Progenitor cell of endocrine pancreas (in vitro differentiated cells): Measurements from ENCODE around the gene PYURF. TPM values are rescaled to one million over a fixed set of nuclear protein-coding genes. Genes with fewer than 3 reads are reported as not detected.
A peak's percentile ranks its signal among the peaks of the same experiment; 100 is the strongest.
"Not testable (repeated sequence)": the region's sequence is repeated elsewhere in the genome, so short reads cannot be mapped to it uniquely, and the experiment has no call there.

ENCODE experiments used
- DNase-seq: peaks from one replicate; pipeline ENCODE4 v3.0.0; 2021; ENCODE audit warnings: low spot score; ENCODE audit not compliant: unreplicated experiment
- H3K27ac Mint-ChIP-seq: 2 replicates; pipeline ENCODE4 v1.8.0; 2021; ENCODE audit warnings: mild to moderate bottlenecking, moderate library complexity, mixed read lengths
- H3K27me3 Mint-ChIP-seq: 2 replicates; pipeline ENCODE4 v1.8.0; 2021; ENCODE audit warnings: mixed read lengths
- H3K36me3 Mint-ChIP-seq: 2 replicates; pipeline ENCODE4 v1.8.0; 2022; ENCODE audit warnings: mixed read lengths; ENCODE audit not compliant: insufficient read depth
- H3K4me1 Mint-ChIP-seq: 2 replicates; pipeline ENCODE4 v1.8.0; 2021; ENCODE audit warnings: low read depth, mixed read lengths
- H3K4me3 Mint-ChIP-seq: 2 replicates; pipeline ENCODE4 v1.8.0; 2021; ENCODE audit warnings: low read depth, mild to moderate bottlenecking, moderate library complexity, mixed read lengths
- H3K9me3 Mint-ChIP-seq: 2 replicates; pipeline ENCODE4 v1.8.0; 2021; ENCODE audit warnings: low read depth, mixed read lengths
- CTCF ChIP-seq: fragments of 200-600 bp; sonication (generic); IDR thresholded peaks from one replicate; pipeline ENCODE4 v1.5.0; 2021; ENCODE audit warnings: antibody characterized with exemption, mild to moderate bottlenecking; ENCODE audit not compliant: unreplicated experiment
- long read RNA-seq: library from polyadenylated mRNA; unstranded; transcript quantifications from one replicate; pipeline ENCODE4 v2.0.0, GENCODE V29; 2020
- total RNA-seq: library from RNA; stranded (reverse); gene quantifications from 2 replicates; pipeline ENCODE4 v1.2.1, GENCODE V29; 2021

The PYURF gene
- total RNA-seq = 47.2 and 48.4 TPM in 2 replicates
- long read RNA-seq, transcript PYURF-201 (2 exons, 1,361 nt) = major isoform, 223 of 224 reads
- long read RNA-seq, partial matches to known transcripts = 0 of 224 reads
- long read RNA-seq, other reads (novel, unspliced or antisense) = 1 of 224 reads

DNA sequence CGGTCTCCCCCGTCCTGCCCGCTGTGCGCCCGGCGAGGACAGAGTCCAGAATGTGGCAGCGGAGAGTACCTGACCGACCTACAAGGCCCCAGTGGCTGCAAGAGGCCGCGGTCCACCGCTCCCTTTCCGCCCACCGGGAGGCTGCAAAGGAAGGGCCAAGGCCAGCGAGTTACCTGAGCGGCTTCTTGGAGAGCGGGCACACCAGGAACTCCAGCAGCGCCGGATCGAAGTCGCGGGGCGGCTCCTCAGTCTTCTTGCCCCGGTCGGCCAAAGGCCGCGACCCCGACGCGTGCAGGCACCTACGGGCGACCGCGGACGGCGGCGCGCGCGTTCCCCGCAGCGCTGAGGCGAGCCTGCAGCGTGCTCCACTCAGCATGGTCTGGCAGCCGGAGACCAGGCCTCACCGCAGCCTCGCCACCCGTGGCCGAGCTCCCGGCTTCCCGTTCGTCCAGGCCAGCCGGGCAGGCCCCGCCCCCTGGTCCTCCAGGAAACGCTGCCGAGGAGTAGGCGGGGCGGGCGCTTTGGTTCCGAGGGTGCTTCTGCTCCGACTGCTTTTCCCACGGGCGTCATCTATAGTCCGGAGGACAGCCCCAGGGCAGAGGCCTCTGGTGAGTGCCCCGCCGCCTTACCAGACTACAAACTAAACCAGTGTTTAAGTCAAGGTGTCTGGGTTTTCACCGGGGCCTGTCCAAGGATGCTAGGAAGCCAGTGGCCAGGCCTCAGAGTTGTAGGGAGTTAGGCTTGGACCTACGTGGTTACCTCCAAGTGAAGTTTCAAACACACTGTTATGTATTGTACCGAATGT, at the start of gene PYURF:
Gene PYURF, minus strand, starts transcription at position 452 of the 805 bp plus-strand sequence. Its CDS starts 76 bp downstream, at position 376.
- H3K36me3 Mint-ChIP-seq = peaks cover 8% of the 10 kb centered on the region
- TF ChIP-seq CTCF = no peak
- H3K9me3 Mint-ChIP-seq = no peaks in the 10 kb centered on the region
- peaks cover 10% of the 10 kb centered on the region for H3K4me1 Mint-ChIP-seq
- peak within 1 kb of the TSS; percentile 96 for H3K27ac Mint-ChIP-seq
- H3K27me3 Mint-ChIP-seq = no peaks in the 10 kb centered on the region
- DNase-seq = peak; percentile 87
- H3K4me3 Mint-ChIP-seq = peak within 1 kb of the TSS; percentile 92

- H3K27me3 Mint-ChIP-seq = no peaks in the 10 kb centered on the region
- no peak overlapping the region for H3K27ac Mint-ChIP-seq
- no peak for TF ChIP-seq CTCF
- no peaks in the 10 kb centered on the region for H3K36me3 Mint-ChIP-seq
- H3K4me3 Mint-ChIP-seq = no peak overlapping the region
- DNase-seq = no peak
- no peaks in the 10 kb centered on the region for H3K9me3 Mint-ChIP-seq
- peaks cover 6% of the 10 kb centered on the region for H3K4me1 Mint-ChIP-seq
Observed at GRCh38 chr4:88570001-88570400, 46.4 kb upstream of the PYURF start.

- no peaks in the 10 kb centered on the region for H3K9me3 Mint-ChIP-seq
- no peaks in the 10 kb centered on the region for H3K27me3 Mint-ChIP-seq
- H3K36me3 Mint-ChIP-seq = no peaks in the 10 kb centered on the region
- DNase-seq = no peak
- no peaks in the 10 kb centered on the region for H3K4me1 Mint-ChIP-seq
- no peak for TF ChIP-seq CTCF
- H3K4me3 Mint-ChIP-seq = no peak overlapping the region
- no peak overlapping the region for H3K27ac Mint-ChIP-seq
Observed at GRCh38 chr4:88567591-88567990, 44.0 kb upstream of the PYURF start.

DNA sequence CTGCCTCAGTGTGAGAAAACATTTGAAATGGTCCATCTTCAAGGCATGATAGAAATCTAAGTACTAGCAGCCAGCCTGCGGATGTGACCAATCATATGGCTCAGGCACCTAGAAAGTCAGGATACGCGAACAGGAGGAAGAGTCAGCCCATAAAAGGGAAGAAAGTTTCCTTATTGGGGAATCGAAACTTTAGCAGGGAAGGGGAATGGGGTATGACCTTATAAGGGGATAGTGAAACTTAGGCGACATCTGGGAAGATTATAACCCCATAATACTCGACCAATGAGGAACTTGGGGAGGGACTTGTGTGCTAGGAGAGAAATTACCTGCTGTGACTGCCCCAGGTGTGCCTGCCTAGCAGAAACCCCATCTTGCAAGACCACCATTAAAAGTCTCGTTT, 26.2 kb upstream of the PYURF start:
- Mint-ChIP-seq H3K9me3 (no peaks in the 10 kb centered on the region), H3K4me3 (no peak overlapping the region), H3K4me1 (no peaks in the 10 kb centered on the region), H3K27ac (no peak overlapping the region), H3K36me3 (no peaks in the 10 kb centered on the region), H3K27me3 (no peaks in the 10 kb centered on the region)
- TF ChIP-seq CTCF = no peak
- DNase-seq = no peak

DNA sequence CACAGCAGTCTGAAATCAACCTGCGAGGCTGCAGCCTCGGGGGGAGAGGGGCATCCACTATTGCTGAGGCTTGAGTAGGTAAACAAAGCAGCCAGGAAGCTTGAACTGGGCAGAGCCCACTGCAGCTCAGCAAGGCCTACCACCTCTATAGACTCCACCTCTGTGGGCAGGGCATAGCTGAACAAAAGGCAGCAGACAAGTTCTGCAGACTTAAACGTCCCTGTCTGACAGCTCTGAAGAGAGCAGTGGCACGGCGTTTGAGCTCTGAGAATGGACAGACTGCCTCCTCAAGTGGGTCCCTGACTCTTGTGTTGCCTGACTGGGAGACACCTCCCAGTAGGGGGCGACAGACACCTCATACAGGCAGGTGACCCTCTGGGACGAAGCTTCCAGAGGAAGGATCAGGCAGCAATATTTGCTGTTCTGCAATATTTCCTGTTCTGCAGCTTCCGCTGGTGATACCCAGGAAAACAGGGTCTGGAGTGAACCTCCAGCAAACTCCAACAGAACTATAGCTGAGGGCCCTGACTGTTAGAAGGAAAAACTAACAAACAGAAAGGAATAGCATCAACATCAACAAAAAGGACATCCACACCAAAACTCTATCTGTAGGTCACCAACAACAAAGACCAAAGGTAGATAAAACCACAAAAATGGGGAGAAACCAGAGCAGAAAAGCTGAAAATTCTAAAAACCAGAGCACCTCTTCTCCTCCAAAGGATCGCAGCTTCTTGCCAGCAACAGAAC, 15.9 kb upstream of the PYURF start:
- peak; percentile 61 for DNase-seq
- not testable (repeated sequence) for H3K4me1 Mint-ChIP-seq, H3K27me3 Mint-ChIP-seq, H3K36me3 Mint-ChIP-seq, H3K9me3 Mint-ChIP-seq, H3K4me3 Mint-ChIP-seq
- H3K27ac Mint-ChIP-seq = peak overlapping the region; percentile 21
- TF ChIP-seq CTCF = peak; percentile 78
